ENCODE data around the gene WFIKKN1. TPM values are rescaled to one million over a fixed set of nuclear protein-coding genes. Genes with fewer than 3 reads are reported as not detected.

The WFIKKN1 gene
- total and polyA plus RNA-seq, 2 of the 13 experiments (the other 11 are each of a cell fraction or from before 2014, with no cell fraction given), result 1.7 to 4.9 TPM

DNA sequence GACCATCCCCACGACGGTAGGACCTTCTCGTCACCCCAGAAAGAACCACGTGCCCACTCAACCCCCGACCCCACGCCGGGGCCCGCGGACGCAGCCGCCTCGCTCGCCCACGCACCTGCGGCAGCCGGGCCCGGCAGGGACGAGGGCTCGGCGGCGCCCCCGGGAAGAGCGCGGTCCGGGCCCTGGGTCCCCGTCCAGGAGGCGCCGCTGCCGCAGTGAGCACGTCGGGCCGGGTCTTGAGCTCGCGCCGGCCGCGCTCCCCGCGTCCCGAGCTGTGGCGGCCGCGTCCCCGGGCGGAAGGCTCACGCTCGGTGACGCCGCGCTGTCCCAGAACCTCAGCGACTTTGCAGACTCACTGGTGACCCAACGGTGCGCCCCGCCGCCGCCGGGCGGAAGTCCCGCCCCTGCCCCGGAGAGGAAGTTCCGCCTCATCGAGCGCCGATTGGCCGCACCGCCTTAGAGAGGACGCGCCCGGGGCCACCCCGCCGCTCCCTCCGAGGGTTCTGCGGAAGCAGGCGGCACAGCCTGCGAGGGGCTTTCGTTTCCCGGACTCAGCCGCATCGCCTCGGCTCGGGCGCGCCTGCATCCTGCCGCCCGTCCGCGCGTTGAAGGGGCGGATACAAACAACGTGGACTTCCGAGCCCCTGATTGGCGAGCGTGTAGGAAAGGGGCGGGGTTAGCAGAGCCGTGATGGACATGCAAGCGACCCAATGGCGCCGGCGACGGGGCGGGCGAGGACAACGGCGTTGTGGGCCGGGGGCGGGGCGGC is 41.7 kb upstream of the WFIKKN1 start (continued):
- TF ChIP-seq, protein P1, sequence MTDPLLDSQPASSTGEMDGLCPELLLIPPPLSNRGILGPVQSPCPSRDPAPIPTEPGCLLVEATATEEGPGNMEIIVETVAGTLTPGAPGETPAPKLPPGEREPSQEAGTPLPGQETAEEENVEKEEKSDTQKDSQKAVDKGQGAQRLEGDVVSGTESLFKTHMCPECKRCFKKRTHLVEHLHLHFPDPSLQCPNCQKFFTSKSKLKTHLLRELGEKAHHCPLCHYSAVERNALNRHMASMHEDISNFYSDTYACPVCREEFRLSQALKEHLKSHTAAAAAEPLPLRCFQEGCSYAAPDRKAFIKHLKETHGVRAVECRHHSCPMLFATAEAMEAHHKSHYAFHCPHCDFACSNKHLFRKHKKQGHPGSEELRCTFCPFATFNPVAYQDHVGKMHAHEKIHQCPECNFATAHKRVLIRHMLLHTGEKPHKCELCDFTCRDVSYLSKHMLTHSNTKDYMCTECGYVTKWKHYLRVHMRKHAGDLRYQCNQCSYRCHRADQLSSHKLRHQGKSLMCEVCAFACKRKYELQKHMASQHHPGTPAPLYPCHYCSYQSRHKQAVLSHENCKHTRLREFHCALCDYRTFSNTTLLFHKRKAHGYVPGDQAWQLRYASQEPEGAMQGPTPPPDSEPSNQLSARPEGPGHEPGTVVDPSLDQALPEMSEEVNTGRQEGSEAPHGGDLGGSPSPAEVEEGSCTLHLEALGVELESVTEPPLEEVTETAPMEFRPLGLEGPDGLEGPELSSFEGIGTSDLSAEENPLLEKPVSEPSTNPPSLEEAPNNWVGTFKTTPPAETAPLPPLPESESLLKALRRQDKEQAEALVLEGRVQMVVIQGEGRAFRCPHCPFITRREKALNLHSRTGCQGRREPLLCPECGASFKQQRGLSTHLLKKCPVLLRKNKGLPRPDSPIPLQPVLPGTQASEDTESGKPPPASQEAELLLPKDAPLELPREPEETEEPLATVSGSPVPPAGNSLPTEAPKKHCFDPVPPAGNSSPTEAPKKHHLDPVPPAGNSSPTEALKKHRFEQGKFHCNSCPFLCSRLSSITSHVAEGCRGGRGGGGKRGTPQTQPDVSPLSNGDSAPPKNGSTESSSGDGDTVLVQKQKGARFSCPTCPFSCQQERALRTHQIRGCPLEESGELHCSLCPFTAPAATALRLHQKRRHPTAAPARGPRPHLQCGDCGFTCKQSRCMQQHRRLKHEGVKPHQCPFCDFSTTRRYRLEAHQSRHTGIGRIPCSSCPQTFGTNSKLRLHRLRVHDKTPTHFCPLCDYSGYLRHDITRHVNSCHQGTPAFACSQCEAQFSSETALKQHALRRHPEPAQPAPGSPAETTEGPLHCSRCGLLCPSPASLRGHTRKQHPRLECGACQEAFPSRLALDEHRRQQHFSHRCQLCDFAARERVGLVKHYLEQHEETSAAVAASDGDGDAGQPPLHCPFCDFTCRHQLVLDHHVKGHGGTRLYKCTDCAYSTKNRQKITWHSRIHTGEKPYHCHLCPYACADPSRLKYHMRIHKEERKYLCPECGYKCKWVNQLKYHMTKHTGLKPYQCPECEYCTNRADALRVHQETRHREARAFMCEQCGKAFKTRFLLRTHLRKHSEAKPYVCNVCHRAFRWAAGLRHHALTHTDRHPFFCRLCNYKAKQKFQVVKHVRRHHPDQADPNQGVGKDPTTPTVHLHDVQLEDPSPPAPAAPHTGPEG (CRISPR knock-in tag; IDR thresholded peaks at IDR 0.05), result no peak
- no peak; the same call in 1 of the 2 replicates for TF ChIP-seq KAT7 (CRISPR knock-in tag; IDR thresholded peaks at IDR 0.05; ENCODE audit: borderline replicate concordance)
- TF ChIP-seq EZH2 (conservative IDR thresholded peaks at IDR 0.05; ENCODE audit: low read depth, low read length), result no peak
- no peak for TF ChIP-seq TOPORS (CRISPR knock-in tag; IDR thresholded peaks at IDR 0.05)
- TF ChIP-seq, protein P2, sequence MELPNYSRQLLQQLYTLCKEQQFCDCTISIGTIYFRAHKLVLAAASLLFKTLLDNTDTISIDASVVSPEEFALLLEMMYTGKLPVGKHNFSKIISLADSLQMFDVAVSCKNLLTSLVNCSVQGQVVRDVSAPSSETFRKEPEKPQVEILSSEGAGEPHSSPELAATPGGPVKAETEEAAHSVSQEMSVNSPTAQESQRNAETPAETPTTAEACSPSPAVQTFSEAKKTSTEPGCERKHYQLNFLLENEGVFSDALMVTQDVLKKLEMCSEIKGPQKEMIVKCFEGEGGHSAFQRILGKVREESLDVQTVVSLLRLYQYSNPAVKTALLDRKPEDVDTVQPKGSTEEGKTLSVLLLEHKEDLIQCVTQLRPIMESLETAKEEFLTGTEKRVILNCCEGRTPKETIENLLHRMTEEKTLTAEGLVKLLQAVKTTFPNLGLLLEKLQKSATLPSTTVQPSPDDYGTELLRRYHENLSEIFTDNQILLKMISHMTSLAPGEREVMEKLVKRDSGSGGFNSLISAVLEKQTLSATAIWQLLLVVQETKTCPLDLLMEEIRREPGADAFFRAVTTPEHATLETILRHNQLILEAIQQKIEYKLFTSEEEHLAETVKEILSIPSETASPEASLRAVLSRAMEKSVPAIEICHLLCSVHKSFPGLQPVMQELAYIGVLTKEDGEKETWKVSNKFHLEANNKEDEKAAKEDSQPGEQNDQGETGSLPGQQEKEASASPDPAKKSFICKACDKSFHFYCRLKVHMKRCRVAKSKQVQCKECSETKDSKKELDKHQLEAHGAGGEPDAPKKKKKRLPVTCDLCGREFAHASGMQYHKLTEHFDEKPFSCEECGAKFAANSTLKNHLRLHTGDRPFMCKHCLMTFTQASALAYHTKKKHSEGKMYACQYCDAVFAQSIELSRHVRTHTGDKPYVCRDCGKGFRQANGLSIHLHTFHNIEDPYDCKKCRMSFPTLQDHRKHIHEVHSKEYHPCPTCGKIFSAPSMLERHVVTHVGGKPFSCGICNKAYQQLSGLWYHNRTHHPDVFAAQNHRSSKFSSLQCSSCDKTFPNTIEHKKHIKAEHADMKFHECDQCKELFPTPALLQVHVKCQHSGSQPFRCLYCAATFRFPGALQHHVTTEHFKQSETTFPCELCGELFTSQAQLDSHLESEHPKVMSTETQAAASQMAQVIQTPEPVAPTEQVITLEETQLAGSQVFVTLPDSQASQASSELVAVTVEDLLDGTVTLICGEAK (IDR thresholded peaks at IDR 0.05), result peak; percentile 63
- TF ChIP-seq, protein P2 (CRISPR knock-in tag; IDR thresholded peaks at IDR 0.05), result no peak; the same call in 1 of the 2 replicates
- 0 out of 2 replicates have a peak, but pooled peaks have one; percentile 65 for TF ChIP-seq ZNF124 (CRISPR knock-in tag; IDR thresholded peaks at IDR 0.05)
- TF ChIP-seq RXRA (CRISPR knock-in tag; IDR thresholded peaks at IDR 0.05), result peak; percentile 38; the same call in 1 of the 2 replicates
- TF ChIP-seq NFIB (CRISPR knock-in tag; IDR thresholded peaks at IDR 0.05; ENCODE audit: borderline replicate concordance), result no peak
- TF ChIP-seq PHF8 (CRISPR knock-in tag; IDR thresholded peaks at IDR 0.05), result peak; percentile 65; the same call in 1 of the 2 replicates
- no peak; the same call in 1 of the 2 replicates for TF ChIP-seq ZNF616 (CRISPR knock-in tag; IDR thresholded peaks at IDR 0.05; ENCODE audit: low read depth)
- TF ChIP-seq, protein P3, sequence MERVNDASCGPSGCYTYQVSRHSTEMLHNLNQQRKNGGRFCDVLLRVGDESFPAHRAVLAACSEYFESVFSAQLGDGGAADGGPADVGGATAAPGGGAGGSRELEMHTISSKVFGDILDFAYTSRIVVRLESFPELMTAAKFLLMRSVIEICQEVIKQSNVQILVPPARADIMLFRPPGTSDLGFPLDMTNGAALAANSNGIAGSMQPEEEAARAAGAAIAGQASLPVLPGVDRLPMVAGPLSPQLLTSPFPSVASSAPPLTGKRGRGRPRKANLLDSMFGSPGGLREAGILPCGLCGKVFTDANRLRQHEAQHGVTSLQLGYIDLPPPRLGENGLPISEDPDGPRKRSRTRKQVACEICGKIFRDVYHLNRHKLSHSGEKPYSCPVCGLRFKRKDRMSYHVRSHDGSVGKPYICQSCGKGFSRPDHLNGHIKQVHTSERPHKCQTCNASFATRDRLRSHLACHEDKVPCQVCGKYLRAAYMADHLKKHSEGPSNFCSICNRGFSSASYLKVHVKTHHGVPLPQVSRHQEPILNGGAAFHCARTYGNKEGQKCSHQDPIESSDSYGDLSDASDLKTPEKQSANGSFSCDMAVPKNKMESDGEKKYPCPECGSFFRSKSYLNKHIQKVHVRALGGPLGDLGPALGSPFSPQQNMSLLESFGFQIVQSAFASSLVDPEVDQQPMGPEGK (CRISPR knock-in tag; IDR thresholded peaks at IDR 0.05), result no peak
